H1 (cell line): ENCODE measurements around the gene SPINDOC. TPM values are rescaled to one million over a fixed set of nuclear protein-coding genes. Genes with fewer than 3 reads are reported as not detected.

Experiments
- CTCF ChIA-PET: fragments of 300-600 bp; sonication (Branson Sonifier 250); formaldehyde crosslinking; loops from one replicate; lab custom pipeline; 2021; ENCODE audit not compliant: partially characterized antibody; lab: Charles Lee
- POLR2A ChIA-PET: fragments of 300-600 bp; sonication (Branson Sonifier 250); formaldehyde crosslinking; loops from one replicate; lab custom pipeline; 2021; ENCODE audit warnings: inconsistent platforms; ENCODE audit not compliant: partially characterized antibody; lab: Charles Lee
- DNase-seq, 2 experiments: peaks; one replicate each; pipeline versions ENCODE4 v3.0.0 to v3.0.0-alpha.2; 2010 to 2022; ENCODE audit warnings: low spot score in 2 of 2, low read depth in 1 of 2, mixed read lengths in 1 of 2
- FAIRE-seq: peaks from 2 replicates; lab custom pipeline; 2011; peaks lifted over from hg19 to GRCh38; lab: Jason Lieb, UNC
- H2AFZ ChIP-seq: 2 replicates; pipeline ENCODE4 v1.8.1; 2012; ENCODE audit warnings: low read length, inconsistent platforms
- H2AK5ac ChIP-seq: 2 replicates; pipeline ENCODE4 v1.6.1; 2013; ENCODE audit warnings: low read depth, low read length
- H2BK120ac ChIP-seq: replicated peaks from 2 replicates; pipeline ENCODE3; 2013; ENCODE audit warnings: low read depth, low read length, inconsistent platforms
- H2BK12ac ChIP-seq: 2 replicates; pipeline ENCODE4 v1.6.1; 2013; ENCODE audit warnings: low read depth, low read length
- H2BK15ac ChIP-seq: 2 replicates; pipeline ENCODE4 v1.6.1; 2013; ENCODE audit warnings: low read length
- H2BK20ac ChIP-seq: 2 replicates; pipeline ENCODE4 v1.6.1; 2013; ENCODE audit warnings: low read length
- H2BK5ac ChIP-seq: 2 replicates; pipeline ENCODE4 v1.6.1; 2013; ENCODE audit warnings: low read depth, low read length
- H3K14ac ChIP-seq: 2 replicates; pipeline ENCODE4 v1.6.1; 2013; ENCODE audit warnings: inconsistent platforms; ENCODE audit not compliant: insufficient read length
- H3K18ac ChIP-seq: 2 replicates; pipeline ENCODE4 v1.6.1; 2013; ENCODE audit warnings: low read length; ENCODE audit errors: extremely low read depth
- H3K23ac ChIP-seq: 2 replicates; pipeline ENCODE4 v1.6.1; 2013; ENCODE audit warnings: inconsistent platforms; ENCODE audit not compliant: insufficient read length
- H3K23me2 ChIP-seq: 2 replicates; pipeline ENCODE4 v1.6.1; 2013; ENCODE audit warnings: low read depth, low read length
- H3K27ac ChIP-seq: 2 replicates; pipeline ENCODE4 v1.6.1; 2011; ENCODE audit warnings: low read depth, low read length, inconsistent platforms
- H3K27me3 ChIP-seq, 4 experiments: replicated peaks in 1 of 4; 1 replicate in 1 of 4; 2 replicates in 3 of 4; pipeline versions ENCODE4 v1.6.1 to v1.8.1; 2011 to 2013; ENCODE audit warnings: low read length in 3 of 4, mild to moderate bottlenecking in 3 of 4, inconsistent platforms in 2 of 4, mixed read lengths in 2 of 4, moderate library complexity in 1 of 4; ENCODE audit not compliant: control insufficient read depth in 3 of 4, insufficient read depth in 3 of 4; ENCODE audit errors: extremely low read depth in 1 of 4
- H3K36me3 ChIP-seq, 4 experiments: 2 replicates each; pipeline versions ENCODE4 v1.6.1 to v1.8.1; 2011 to 2013; ENCODE audit warnings: mild to moderate bottlenecking in 4 of 4, low read length in 3 of 4, moderate library complexity in 2 of 4, control low read depth in 1 of 4, inconsistent platforms in 1 of 4; ENCODE audit not compliant: insufficient read depth in 4 of 4, control insufficient read depth in 2 of 4
- H3K4ac ChIP-seq: replicated peaks from 2 replicates; pipeline ENCODE3; 2013; ENCODE audit warnings: low read length, low read depth, mixed read lengths, inconsistent platforms; ENCODE audit not compliant: insufficient read length
- H3K4me1 ChIP-seq, 4 experiments: replicated peaks in 1 of 4; 1 replicate in 1 of 4; 2 replicates in 3 of 4; pipeline versions ENCODE4 v1.6.1 to v1.8.1; 2011 to 2013; ENCODE audit warnings: low read length in 3 of 4, inconsistent platforms in 2 of 4, mixed read lengths in 1 of 4; ENCODE audit not compliant: insufficient read depth in 4 of 4, control insufficient read depth in 3 of 4
- H3K4me2 ChIP-seq, 2 experiments: 2 replicates each; pipeline versions ENCODE4 v1.6.1 to v1.8.1; 2011 to 2013; ENCODE audit warnings: low read depth in 2 of 2, low read length in 2 of 2, control low read depth in 1 of 2, inconsistent platforms in 1 of 2, mild to moderate bottlenecking in 1 of 2; ENCODE audit not compliant: insufficient read depth in 1 of 2
- H3K4me3 ChIP-seq, 4 experiments: fragments of 200-600, 300-600 bp in 1 of 4; sonication (generic), shearing (Covaris generic), sonication (Bioruptor Twin) in 1 of 4; 2 replicates each; pipeline versions ENCODE4 v1.5.1 to v1.8.1; 2011 to 2016; ENCODE audit warnings: low read length in 4 of 4, low read depth in 3 of 4, control low read depth in 2 of 4, inconsistent platforms in 2 of 4, mild to moderate bottlenecking in 2 of 4, mixed read lengths in 1 of 4, moderate library complexity in 1 of 4; ENCODE audit not compliant: insufficient read depth in 2 of 4; ENCODE audit errors: extremely low read depth in 1 of 4
- H3K56ac ChIP-seq: replicated peaks from 2 replicates; pipeline ENCODE3; 2013; ENCODE audit warnings: low read depth, mild to moderate bottlenecking, mixed read lengths, low read length, inconsistent platforms; ENCODE audit not compliant: insufficient read length
- H3K79me1 ChIP-seq: 2 replicates; pipeline ENCODE4 v1.6.1; 2013; ENCODE audit warnings: low read depth, low read length, control low read depth
- H3K79me2 ChIP-seq, 2 experiments: 2 replicates each; pipeline versions ENCODE4 v1.6.1 to v1.8.1; 2012 to 2013; ENCODE audit warnings: low read length in 2 of 2, mild to moderate bottlenecking in 2 of 2, inconsistent platforms in 1 of 2; ENCODE audit not compliant: insufficient read depth in 2 of 2, control insufficient read depth in 1 of 2
- H3K9ac ChIP-seq, 4 experiments: replicated peaks in 1 of 4; 1 replicate in 1 of 4; 2 replicates in 3 of 4; pipeline versions ENCODE4 v1.6.1 to v1.8.1; 2011 to 2013; ENCODE audit warnings: low read depth in 3 of 4, low read length in 3 of 4, control low read depth in 2 of 4, mild to moderate bottlenecking in 2 of 4, moderate library complexity in 2 of 4, inconsistent platforms in 1 of 4; ENCODE audit errors: extremely low read depth in 1 of 4
- H3K9me3 ChIP-seq, 2 experiments: 2 replicates each; pipeline versions ENCODE4 v1.6.1 to v1.8.1; 2012 to 2013; ENCODE audit warnings: mild to moderate bottlenecking in 2 of 2, moderate library complexity in 2 of 2, control low read depth in 1 of 2, inconsistent platforms in 1 of 2, low read depth in 1 of 2, low read length in 1 of 2, mixed read lengths in 1 of 2; ENCODE audit not compliant: insufficient read depth in 2 of 2
- H4K20me1 ChIP-seq, 2 experiments: replicated peaks in 1 of 2; 2 replicates each; pipeline versions ENCODE3 to v1.8.1; 2011 to 2013; ENCODE audit warnings: inconsistent platforms in 2 of 2, low read length in 2 of 2, mild to moderate bottlenecking in 1 of 2; ENCODE audit not compliant: insufficient read depth in 2 of 2, control insufficient read depth in 1 of 2
- H4K5ac ChIP-seq: 2 replicates; pipeline ENCODE4 v1.6.1; 2013; ENCODE audit warnings: low read length, low read depth, mixed read lengths, inconsistent platforms; ENCODE audit not compliant: insufficient read length
- H4K8ac ChIP-seq: 2 replicates; pipeline ENCODE4 v1.8.0; 2013; ENCODE audit warnings: mild to moderate bottlenecking, moderate library complexity, low read length, inconsistent platforms; ENCODE audit not compliant: insufficient read depth; ENCODE audit errors: extremely low read depth
- H4K91ac ChIP-seq: replicated peaks from 2 replicates; pipeline ENCODE3; 2013; ENCODE audit warnings: low read length, mixed read lengths, inconsistent platforms; ENCODE audit not compliant: insufficient read length
- CBX5 ChIP-seq: fragments of 300-800, 300-1000 bp; sonication (generic); IDR thresholded peaks from 2 replicates; pipeline ENCODE4 v1.7.1; 2016; ENCODE audit warnings: antibody characterized with exemption, low read length, low read depth
- EP300 ChIP-seq, 2 experiments: IDR thresholded peaks; 1 replicate in 1 of 2; 2 replicates in 1 of 2; pipeline ENCODE4 v1.6.1; 2011 to 2012; ENCODE audit warnings: low read depth in 2 of 2, low read length in 2 of 2, mild to moderate bottlenecking in 2 of 2, borderline replicate concordance in 1 of 2, inconsistent platforms in 1 of 2, moderate library complexity in 1 of 2
- FOSL1 ChIP-seq: IDR thresholded peaks from 2 replicates; pipeline ENCODE4 v1.6.1; 2011; ENCODE audit warnings: mild to moderate bottlenecking, low read depth, low read length, moderate library complexity; ENCODE audit not compliant: insufficient read depth
- HDAC2 ChIP-seq, 2 experiments: fragments of 300-600 bp in 1 of 2; sonication (generic) in 1 of 2; IDR thresholded peaks; 2 replicates each; pipeline ENCODE4 v1.6.1; 2011 to 2012; ENCODE audit warnings: low read depth in 2 of 2, low read length in 2 of 2, mild to moderate bottlenecking in 2 of 2, moderate library complexity in 2 of 2, borderline replicate concordance in 1 of 2, inconsistent platforms in 1 of 2
- HDAC6 ChIP-seq: IDR thresholded peaks from one replicate; pipeline ENCODE4 v1.7.1; 2012; ENCODE audit warnings: low read depth, mild to moderate bottlenecking, inconsistent platforms, low read length, moderate library complexity
- MAX ChIP-seq: IDR thresholded peaks from 2 replicates; pipeline ENCODE4 v1.6.1; 2012; ENCODE audit warnings: inconsistent platforms
- POLR2A ChIP-seq, 2 experiments: IDR thresholded peaks; 1 replicate in 1 of 2; 2 replicates in 1 of 2; pipeline ENCODE4 v1.6.1; 2011; ENCODE audit warnings: low read depth in 2 of 2, low read length in 2 of 2, mild to moderate bottlenecking in 2 of 2; ENCODE audit errors: control extremely low read depth in 1 of 2
- POU5F1 ChIP-seq: IDR thresholded peaks from 2 replicates; pipeline ENCODE4 v1.6.1; 2011; ENCODE audit warnings: low read depth, mild to moderate bottlenecking, low read length, moderate library complexity
- RBBP5 ChIP-seq: IDR thresholded peaks from 2 replicates; pipeline ENCODE4 v1.7.1; 2012; ENCODE audit warnings: low read depth, mild to moderate bottlenecking, inconsistent platforms, low read length, moderate library complexity, borderline replicate concordance
- RFX5 ChIP-seq: IDR thresholded peaks from 2 replicates; pipeline ENCODE4 v1.6.1; 2011; ENCODE audit warnings: low read depth, low read length, improper control_type of control experiment, borderline replicate concordance
- RXRA ChIP-seq: IDR thresholded peaks from 2 replicates; pipeline ENCODE4 v1.6.1; 2011; ENCODE audit warnings: low read depth, mild to moderate bottlenecking, low read length, moderate library complexity; ENCODE audit not compliant: insufficient read depth
- TAF1 ChIP-seq: IDR thresholded peaks from 2 replicates; pipeline ENCODE4 v1.6.1; 2011; ENCODE audit warnings: mild to moderate bottlenecking, low read depth, low read length
- TAF7 ChIP-seq: optimal IDR thresholded peaks from 2 replicates; pipeline ENCODE3; 2011; ENCODE audit warnings: low read depth, mild to moderate bottlenecking, inconsistent platforms, low read length, moderate library complexity, borderline replicate concordance
- WGBS, 2 experiments: shearing (Covaris generic) in 1 of 2; methylation state at CpG; one replicate each; pipeline versions ENCODE4 v1.1.6 to v1.1.7; 2013 to 2015; ENCODE audit warnings: low lambda C conversion rate in 2 of 2, mixed read lengths in 2 of 2, inconsistent platforms in 1 of 2, low coverage in 1 of 2, missing lambda C conversion rate in 1 of 2; ENCODE audit not compliant: insufficient replicate concordance in 2 of 2, insufficient coverage in 1 of 2, insufficient read length in 1 of 2; ENCODE audit errors: extremely low coverage in 1 of 2, missing lambda C conversion rate in 1 of 2; 5-methylcytosine and 5-hydroxymethylcytosine counted together
- polyA plus RNA-seq, 7 experiments: library from polyadenylated mRNA; depleted of rRNA in 3 of 7; stranded (reverse) in 5 of 7; unstranded in 2 of 7; fragments of >200 nt in 5 of 7; fragments of 200-250 nt in 2 of 7; gene quantifications; 1 replicate in 5 of 7; 2 replicates in 1 of 7; 4 replicates in 1 of 7; pipeline versions ENCODE4 v1.2.1 to v1.2.3, GENCODE V29; 2011 to 2013; ENCODE audit warnings: missing spikeins in 2 of 7, mixed read lengths in 2 of 7
- total RNA-seq: library from RNA; stranded (reverse); fragmentation: NEBNext Ultra II Directional; extraction: Animal tissue kit (Norgen Biotek cat#: 25700); gene quantifications from 2 replicates; pipeline ENCODE4 v1.2.1, GENCODE V29; 2021

Gene SPINDOC
- total and polyA plus RNA-seq, 2 of the 8 experiments (the other 6 are each of a cell fraction or from before 2014, with no cell fraction given), result 78.7 to 99.7 TPM

- no peak overlapping the region for H4K5ac ChIP-seq
- no peak overlapping the region for H2BK5ac ChIP-seq
- H4K20me1 ChIP-seq, result peaks cover 12 to 37% of the 10 kb centered on the region in 2 experiments
- H3K4me1 ChIP-seq, result peaks cover 8 to 21% (median 12%) of the 10 kb centered on the region in 4 experiments
- H3K27ac ChIP-seq, result no peak overlapping the region
- no peaks in the 10 kb centered on the region for H3K27me3 ChIP-seq
- POLR2A ChIA-PET, result interaction anchor here (1.1 to 1.2 kb wide), 3 partner anchors 9 to 31 kb away, joined by 3 read pairs; no protein-coding TSS in a partner anchor
- no peak overlapping the region; the same call in 1 of the 2 replicates for H2AK5ac ChIP-seq
- H3K79me1 ChIP-seq, result peaks cover 20% of the 10 kb centered on the region
- no peak overlapping the region for H2BK12ac ChIP-seq
- no peak overlapping the region for H2BK120ac ChIP-seq
- FAIRE-seq, result no peak
- H3K4me2 ChIP-seq, result no peak overlapping the region
- no peak overlapping the region for H4K91ac ChIP-seq
- no peak overlapping the region for H3K56ac ChIP-seq
- DNase-seq, result no peak
- H3K23me2 ChIP-seq, result no peaks in the 10 kb centered on the region
- H3K4ac ChIP-seq, result no peak overlapping the region
- 93% methylated on average over 6 of the region's 6 CpGs; no CpG with 5 or more reads in 1 of the 2 experiments for WGBS, 2 experiments
- no peak overlapping the region for H3K23ac ChIP-seq
- CTCF ChIA-PET, result interaction anchor here (0.6 to 8.5 kb wide), 14 partner anchors 9 to 318 kb away, joined by 3 to 76 read pairs (median 5); partner anchors contain the start of genes MARK2 and RCOR2
- no peak overlapping the region for H3K14ac ChIP-seq
- TF ChIP-seq POU5F1 (no peak), FOSL1 (no peak), RFX5 (no peak), TAF1 (no peak), RBBP5 (no peak), POLR2A (IDR thresholded peaks at IDR 0.05; ENCODE audit: control extremely low read depth in 1 of 2, low read depth in 2 of 2, low read length in 2 of 2) (no peak), HDAC2 (IDR thresholded peaks at IDR 0.05; ENCODE audit: borderline replicate concordance in 1 of 2, low read depth in 2 of 2, low read length in 2 of 2) (no peak), TAF7 (no peak), EP300 (IDR thresholded peaks at IDR 0.05; ENCODE audit: borderline replicate concordance in 1 of 2, low read depth in 2 of 2, low read length in 2 of 2) (no peak), HDAC6 (no peak), CBX5 (no peak), RXRA (no peak), MAX (no peak)
- H2AFZ ChIP-seq, result no peak overlapping the region
- H3K18ac ChIP-seq, result no peak overlapping the region
- H4K8ac ChIP-seq, result no peak overlapping the region
- no peaks in the 10 kb centered on the region for H3K36me3 ChIP-seq
- no peak overlapping the region for H2BK20ac ChIP-seq
- no peak overlapping the region for H2BK15ac ChIP-seq
- H3K4me3 ChIP-seq, result no peak overlapping the region
- H3K79me2 ChIP-seq, result peaks cover 0 to 86% of the 10 kb centered on the region in 2 experiments; a peak in 2 of 4 replicates
- no peak overlapping the region for H3K9ac ChIP-seq
- no peaks in the 10 kb centered on the region for H3K9me3 ChIP-seq
These were observed 63.4 kb downstream of the SPINDOC start for GRCh38 chr11:63876616-63877015.
